Nephron progenitor cell (in vitro differentiated cells): ENCODE measurements around the gene DENND6B.

Source experiments
- DNase-seq: peaks from one replicate; pipeline ENCODE4 v3.0.0; 2021
- H3K27ac Mint-ChIP-seq: 2 replicates; pipeline ENCODE4 v1.8.0; 2021; ENCODE audit warnings: mild to moderate bottlenecking, moderate library complexity, mixed read lengths
- H3K27me3 Mint-ChIP-seq: 2 replicates; pipeline ENCODE4 v1.8.0; 2021; ENCODE audit warnings: mild to moderate bottlenecking, low read depth, mixed read lengths; ENCODE audit not compliant: poor library complexity
- H3K36me3 Mint-ChIP-seq: 2 replicates; pipeline ENCODE4 v1.8.0; 2021; ENCODE audit warnings: low read depth, mixed read lengths
- H3K4me1 Mint-ChIP-seq: 2 replicates; pipeline ENCODE4 v1.8.0; 2021; ENCODE audit warnings: mixed read lengths
- H3K4me3 Mint-ChIP-seq: 2 replicates; pipeline ENCODE4 v1.8.0; 2021; ENCODE audit warnings: mild to moderate bottlenecking, moderate library complexity, mixed read lengths
- H3K9me3 Mint-ChIP-seq: 2 replicates; pipeline ENCODE4 v1.8.0; 2021; ENCODE audit warnings: mild to moderate bottlenecking, moderate library complexity, mixed read lengths
- TF ChIP-seq, protein P1 (sequence below): fragments of 200-600 bp; sonication (generic); IDR thresholded peaks from 2 replicates; pipeline ENCODE4 v1.5.0; 2021; ENCODE audit warnings: antibody characterized with exemption

DENND6B gene

DNA sequence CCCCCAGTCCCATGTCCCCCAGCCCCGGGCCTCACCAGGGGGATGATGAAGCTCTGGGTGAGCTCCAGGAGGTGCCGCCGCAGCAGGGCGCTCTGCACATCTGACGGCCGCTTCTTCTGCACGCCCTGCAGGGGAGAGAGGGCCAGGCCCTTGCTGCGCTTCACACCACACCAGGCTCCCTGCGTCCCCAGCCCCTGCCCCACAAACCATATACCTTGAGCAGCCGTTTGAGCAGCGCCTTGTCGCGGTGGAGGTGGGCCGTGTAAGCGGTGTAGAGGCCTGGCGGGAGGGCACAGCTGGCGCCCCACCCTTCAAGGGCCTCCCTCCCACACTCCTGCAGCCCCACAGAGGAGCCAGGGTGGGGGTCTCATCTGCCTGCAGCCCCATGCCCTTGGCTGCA lies 13.2 kb downstream of the DENND6B start:
- H3K27me3 Mint-ChIP-seq, result peaks cover 6% of the 10 kb centered on the region
- H3K4me3 Mint-ChIP-seq, result no peak overlapping the region
- peaks cover 33% of the 10 kb centered on the region for H3K4me1 Mint-ChIP-seq
- no peaks in the 10 kb centered on the region for H3K36me3 Mint-ChIP-seq
- TF ChIP-seq, protein P1, sequence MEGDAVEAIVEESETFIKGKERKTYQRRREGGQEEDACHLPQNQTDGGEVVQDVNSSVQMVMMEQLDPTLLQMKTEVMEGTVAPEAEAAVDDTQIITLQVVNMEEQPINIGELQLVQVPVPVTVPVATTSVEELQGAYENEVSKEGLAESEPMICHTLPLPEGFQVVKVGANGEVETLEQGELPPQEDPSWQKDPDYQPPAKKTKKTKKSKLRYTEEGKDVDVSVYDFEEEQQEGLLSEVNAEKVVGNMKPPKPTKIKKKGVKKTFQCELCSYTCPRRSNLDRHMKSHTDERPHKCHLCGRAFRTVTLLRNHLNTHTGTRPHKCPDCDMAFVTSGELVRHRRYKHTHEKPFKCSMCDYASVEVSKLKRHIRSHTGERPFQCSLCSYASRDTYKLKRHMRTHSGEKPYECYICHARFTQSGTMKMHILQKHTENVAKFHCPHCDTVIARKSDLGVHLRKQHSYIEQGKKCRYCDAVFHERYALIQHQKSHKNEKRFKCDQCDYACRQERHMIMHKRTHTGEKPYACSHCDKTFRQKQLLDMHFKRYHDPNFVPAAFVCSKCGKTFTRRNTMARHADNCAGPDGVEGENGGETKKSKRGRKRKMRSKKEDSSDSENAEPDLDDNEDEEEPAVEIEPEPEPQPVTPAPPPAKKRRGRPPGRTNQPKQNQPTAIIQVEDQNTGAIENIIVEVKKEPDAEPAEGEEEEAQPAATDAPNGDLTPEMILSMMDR, result no peak
- H3K9me3 Mint-ChIP-seq, result no peaks in the 10 kb centered on the region
- no peak for DNase-seq
- no peak overlapping the region for H3K27ac Mint-ChIP-seq

DNA sequence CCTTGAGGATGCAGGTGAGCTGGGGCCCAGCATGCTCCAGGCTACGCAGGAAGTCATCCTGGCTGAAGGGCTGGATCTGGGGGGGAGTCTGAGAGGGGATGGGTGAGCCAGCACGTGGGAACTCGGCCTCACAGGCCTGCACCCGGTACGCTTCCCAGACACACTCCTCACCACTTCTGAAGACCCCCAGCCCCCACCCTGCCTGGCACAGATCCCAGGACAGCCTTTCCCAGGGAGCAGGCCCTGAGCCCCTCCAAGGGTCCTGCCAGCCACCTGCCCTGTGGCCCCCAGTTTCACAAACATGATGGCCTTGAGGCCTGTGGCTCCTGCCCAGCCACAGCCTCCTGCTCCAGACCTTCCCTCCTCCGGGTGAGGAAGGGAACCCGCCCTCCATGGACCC lies 13.8 kb downstream of the DENND6B start:
- Mint-ChIP-seq H3K36me3 (no peaks in the 10 kb centered on the region), H3K4me3 (no peak overlapping the region), H3K27me3 (peaks cover 6% of the 10 kb centered on the region), H3K27ac (no peak overlapping the region), H3K9me3 (no peaks in the 10 kb centered on the region), H3K4me1 (peaks cover 36% of the 10 kb centered on the region)
- DNase-seq, result no peak
- TF ChIP-seq, protein P1, result no peak

DNA sequence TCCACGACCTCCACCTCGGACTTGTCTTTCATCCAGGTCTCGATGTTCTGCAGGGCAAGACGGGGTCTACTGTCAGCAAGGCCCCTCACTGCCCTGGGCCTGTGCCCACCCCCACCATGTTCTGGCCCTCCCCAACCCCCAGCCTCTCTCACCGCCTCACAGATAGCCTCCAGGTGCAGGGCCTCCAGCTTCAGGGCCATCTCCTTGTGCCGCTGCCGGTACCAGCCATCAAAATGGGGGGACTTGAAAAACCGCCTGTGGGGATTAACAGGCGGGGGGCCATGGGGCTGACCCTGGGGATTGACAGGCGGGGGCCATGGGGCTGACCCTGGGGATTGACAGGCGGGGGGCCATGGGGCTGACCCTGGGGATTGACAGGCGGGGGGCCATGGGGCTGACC lies 14.4 kb downstream of the DENND6B start:
- no peaks in the 10 kb centered on the region for H3K9me3 Mint-ChIP-seq
- H3K27me3 Mint-ChIP-seq, result peaks cover 6% of the 10 kb centered on the region
- H3K36me3 Mint-ChIP-seq, result no peaks in the 10 kb centered on the region
- no peak for DNase-seq
- TF ChIP-seq, protein P1, result no peak
- no peak overlapping the region for H3K27ac Mint-ChIP-seq
- H3K4me3 Mint-ChIP-seq, result no peak overlapping the region
- H3K4me1 Mint-ChIP-seq, result peaks cover 36% of the 10 kb centered on the region

DNA sequence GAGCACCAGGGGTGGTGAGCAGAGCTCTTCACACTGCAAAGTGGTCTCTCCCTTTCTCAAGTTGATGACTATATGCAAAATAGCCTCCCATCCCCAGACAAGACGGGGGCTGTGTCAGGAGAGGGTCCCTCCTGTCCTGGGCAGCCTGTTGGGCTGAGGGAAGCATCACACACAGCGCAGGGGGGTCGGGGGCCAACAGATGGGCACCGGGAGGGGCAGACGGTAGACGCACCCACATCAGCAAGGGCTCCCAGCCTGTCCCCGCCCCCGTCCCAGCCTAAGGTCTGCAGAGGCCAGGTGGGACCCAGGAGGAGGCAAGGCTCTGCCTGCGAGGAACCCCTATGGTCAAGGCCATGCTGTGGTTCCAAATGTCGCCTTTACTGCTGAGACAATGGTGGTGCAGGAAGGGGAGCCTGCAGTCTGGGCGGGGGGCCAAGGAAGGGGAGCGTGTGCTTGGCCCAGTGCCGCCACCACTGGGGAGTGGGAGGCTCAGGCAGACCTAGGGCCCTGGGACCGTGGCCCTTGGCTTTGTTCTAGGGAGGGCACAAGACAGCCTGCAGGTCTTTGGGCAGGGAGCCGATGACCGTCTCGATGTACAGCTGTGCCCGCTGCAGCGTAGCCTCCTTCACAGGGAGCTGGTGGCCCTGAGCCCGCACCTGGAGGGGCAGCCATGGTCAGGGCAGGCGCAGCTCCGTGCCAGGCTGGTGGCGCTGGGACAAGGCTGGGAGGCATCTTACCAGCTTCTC lies 15.0 kb downstream of the DENND6B start:
- Mint-ChIP-seq H3K4me3 (no peak overlapping the region), H3K27me3 (peaks cover 6% of the 10 kb centered on the region), H3K27ac (no peak overlapping the region), H3K36me3 (no peaks in the 10 kb centered on the region), H3K9me3 (no peaks in the 10 kb centered on the region), H3K4me1 (peaks cover 36% of the 10 kb centered on the region)
- TF ChIP-seq, protein P1, result no peak
- DNase-seq, result no peak

DNA sequence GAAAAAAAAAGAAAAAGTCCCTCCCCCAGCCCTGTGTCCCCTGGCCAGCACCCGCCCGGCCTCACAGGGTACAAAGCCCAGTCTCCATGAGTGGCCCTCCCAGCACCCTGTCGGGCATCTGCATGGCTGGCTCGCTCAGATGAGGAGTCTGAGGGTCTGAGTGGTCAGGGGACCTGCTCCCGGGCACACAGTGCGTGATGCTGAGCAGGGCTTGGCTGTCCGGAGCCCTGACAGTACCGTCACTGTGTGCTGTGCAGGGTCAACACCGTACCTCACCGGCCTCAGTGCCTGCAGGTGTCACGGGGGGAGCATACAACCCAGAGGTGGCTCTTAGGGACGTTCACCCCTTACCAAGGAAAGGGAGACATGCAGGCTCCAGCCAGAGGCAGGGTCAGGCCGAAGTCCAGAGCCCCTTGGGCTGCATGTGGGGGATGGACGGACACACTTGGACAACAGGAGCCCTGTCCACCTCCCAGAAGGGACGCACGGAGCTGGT lies 15.8 kb downstream of the DENND6B start:
- Mint-ChIP-seq H3K4me1 (peaks cover 40% of the 10 kb centered on the region), H3K9me3 (no peaks in the 10 kb centered on the region), H3K27ac (no peak overlapping the region), H3K4me3 (no peak overlapping the region), H3K36me3 (no peaks in the 10 kb centered on the region), H3K27me3 (peaks cover 6% of the 10 kb centered on the region)
- TF ChIP-seq, protein P1, result no peak
- DNase-seq, result no peak
